ENCODE measurements around the gene RAB7B. TPM values are rescaled to one million over a fixed set of nuclear protein-coding genes. Genes with fewer than 3 reads are reported as not detected.

The RAB7B gene
- total RNA-seq, 6 experiments from 2014 or later: 0.14 to 1.4 (median 0.37) TPM

DNA sequence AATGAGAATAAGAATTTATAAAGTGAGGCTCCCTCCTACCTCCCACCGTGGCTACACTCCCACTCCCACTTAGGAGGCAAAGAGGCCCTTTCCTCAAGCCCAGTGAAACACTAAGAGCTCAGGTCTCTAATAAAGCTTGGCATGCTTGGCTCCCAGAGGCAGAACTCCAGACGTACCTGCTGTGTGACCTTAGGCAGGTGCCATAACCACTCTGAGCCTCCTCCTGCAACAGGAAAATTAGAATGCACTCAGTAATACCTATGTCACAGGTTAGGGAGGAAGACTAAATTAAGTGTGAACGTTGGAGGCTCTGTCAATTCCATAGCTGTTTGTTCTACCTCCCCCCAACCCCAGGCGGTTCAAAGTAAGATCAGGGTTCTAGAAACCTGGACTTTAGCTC is 43.4 kb downstream of the RAB7B start:
- intact Hi-C loops (cut with DNase I): no loop called here
- Histone ChIP-seq H3K27me3 (no peaks in the 10 kb centered on the region), H3K27ac (no peak overlapping the region), H3K36me3 (no peaks in the 10 kb centered on the region), H3K4me1 (no peaks in the 10 kb centered on the region), H3K4me3 (no peak overlapping the region), H3K9me3 (no peaks in the 10 kb centered on the region)
- WGBS (ENCODE audit: insufficient coverage, low coverage, low lambda C conversion rate, missing lambda C conversion rate): 67% methylated on average over 4 of the region's 4 CpGs
- no peak for DNase-seq
- no peak for ATAC-seq
- no peak for TF ChIP-seq POLR2A (IDR thresholded peaks at IDR 0.05)
- TF ChIP-seq, protein P1, sequence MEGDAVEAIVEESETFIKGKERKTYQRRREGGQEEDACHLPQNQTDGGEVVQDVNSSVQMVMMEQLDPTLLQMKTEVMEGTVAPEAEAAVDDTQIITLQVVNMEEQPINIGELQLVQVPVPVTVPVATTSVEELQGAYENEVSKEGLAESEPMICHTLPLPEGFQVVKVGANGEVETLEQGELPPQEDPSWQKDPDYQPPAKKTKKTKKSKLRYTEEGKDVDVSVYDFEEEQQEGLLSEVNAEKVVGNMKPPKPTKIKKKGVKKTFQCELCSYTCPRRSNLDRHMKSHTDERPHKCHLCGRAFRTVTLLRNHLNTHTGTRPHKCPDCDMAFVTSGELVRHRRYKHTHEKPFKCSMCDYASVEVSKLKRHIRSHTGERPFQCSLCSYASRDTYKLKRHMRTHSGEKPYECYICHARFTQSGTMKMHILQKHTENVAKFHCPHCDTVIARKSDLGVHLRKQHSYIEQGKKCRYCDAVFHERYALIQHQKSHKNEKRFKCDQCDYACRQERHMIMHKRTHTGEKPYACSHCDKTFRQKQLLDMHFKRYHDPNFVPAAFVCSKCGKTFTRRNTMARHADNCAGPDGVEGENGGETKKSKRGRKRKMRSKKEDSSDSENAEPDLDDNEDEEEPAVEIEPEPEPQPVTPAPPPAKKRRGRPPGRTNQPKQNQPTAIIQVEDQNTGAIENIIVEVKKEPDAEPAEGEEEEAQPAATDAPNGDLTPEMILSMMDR (IDR thresholded peaks at IDR 0.05): no peak

DNA sequence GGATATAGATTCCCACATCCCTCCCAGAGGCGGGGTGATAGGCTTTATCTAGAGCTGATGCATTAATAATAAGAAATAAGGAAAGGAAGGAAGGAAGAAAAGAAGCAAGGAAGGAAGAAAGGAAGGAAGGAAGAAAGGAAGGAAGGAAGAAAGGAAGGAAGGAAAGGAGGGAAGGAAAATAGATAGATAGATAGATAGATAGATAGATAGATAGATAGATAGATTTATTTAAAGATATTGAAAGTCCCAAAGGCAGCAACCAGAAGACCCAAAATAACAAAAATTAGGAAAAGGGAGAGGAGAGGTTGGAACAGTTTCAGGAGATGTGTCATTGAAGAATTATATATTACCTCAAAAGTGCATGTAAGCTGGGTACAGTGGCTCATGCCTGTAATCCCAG is 47.7 kb downstream of the RAB7B start:
- WGBS (ENCODE audit: insufficient coverage, low coverage, low lambda C conversion rate, missing lambda C conversion rate): 71% methylated on average over 1 of the region's 1 CpG
- intact Hi-C loops (cut with DNase I): no loop called here
- no peak for DNase-seq
- H3K27ac ChIP-seq: no peak overlapping the region
- no peak for ATAC-seq
- H3K27me3 ChIP-seq: no peaks in the 10 kb centered on the region
- H3K36me3 ChIP-seq: no peaks in the 10 kb centered on the region
- TF ChIP-seq, protein P1 (IDR thresholded peaks at IDR 0.05): no peak
- TF ChIP-seq POLR2A (IDR thresholded peaks at IDR 0.05): no peak
- no peaks in the 10 kb centered on the region for H3K4me1 ChIP-seq
- no peak overlapping the region for H3K4me3 ChIP-seq
- H3K9me3 ChIP-seq: no peaks in the 10 kb centered on the region

DNA sequence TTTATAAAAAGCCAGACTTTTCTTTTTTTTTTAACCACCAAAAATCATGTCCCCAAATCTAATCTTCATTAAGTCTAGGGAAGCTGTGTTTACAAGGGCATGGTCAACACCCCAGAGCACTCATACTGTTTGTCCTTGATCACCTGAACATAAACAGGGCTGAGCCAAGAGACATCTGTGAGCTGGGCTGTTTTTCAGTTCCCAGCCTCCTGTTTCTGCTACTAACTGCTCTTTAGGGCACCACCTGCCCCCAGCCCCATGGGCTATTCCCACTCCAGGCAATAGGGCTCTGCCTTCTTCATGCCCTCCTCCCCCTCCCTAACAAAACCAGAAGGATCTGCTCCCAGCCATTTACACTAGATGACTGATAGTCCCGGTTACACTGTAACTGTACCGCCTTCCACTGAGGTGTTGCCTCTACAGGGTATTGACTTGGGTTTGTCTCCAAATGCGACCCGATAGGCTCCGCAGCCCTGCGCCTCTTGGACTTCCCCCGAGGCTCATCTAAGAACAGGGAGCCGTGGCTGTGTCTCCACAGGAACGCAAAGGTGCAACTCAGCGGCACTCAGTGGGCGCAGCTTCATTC is 48.3 kb downstream of the RAB7B start:
- Histone ChIP-seq H3K27ac (no peak overlapping the region), H3K4me1 (no peaks in the 10 kb centered on the region), H3K9me3 (no peaks in the 10 kb centered on the region), H3K36me3 (no peaks in the 10 kb centered on the region), H3K27me3 (no peaks in the 10 kb centered on the region), H3K4me3 (no peak overlapping the region)
- no peak for ATAC-seq
- 59% methylated on average over 11 of the region's 11 CpGs for WGBS (ENCODE audit: insufficient coverage, low coverage, low lambda C conversion rate, missing lambda C conversion rate)
- no peak for DNase-seq
- TF ChIP-seq, protein P1 (IDR thresholded peaks at IDR 0.05): no peak
- no peak for TF ChIP-seq POLR2A (IDR thresholded peaks at IDR 0.05)
- intact Hi-C loops (cut with DNase I): no loop called here

DNA sequence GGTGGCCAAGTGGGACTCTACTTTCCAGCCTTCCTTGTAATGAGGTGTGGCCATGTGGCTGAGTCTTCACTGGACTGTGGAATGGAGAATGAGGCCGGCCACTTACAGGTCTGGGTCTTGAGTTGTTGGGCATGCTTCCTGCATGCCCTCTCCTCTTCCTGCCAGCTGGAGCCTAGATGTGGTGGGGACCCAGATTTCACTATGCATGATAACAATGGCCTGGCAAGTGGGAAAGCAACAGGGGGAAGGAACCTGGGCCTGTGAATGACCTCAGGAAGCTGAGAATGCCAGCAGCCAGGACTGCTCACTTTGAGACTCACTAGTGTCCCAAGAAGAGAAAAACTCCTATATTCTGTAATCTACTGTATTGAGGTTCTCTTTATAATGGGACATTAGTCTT is 51.4 kb downstream of the RAB7B start:
- intact Hi-C loops (cut with DNase I): no loop called here
- H3K36me3 ChIP-seq: no peaks in the 10 kb centered on the region
- no CpG with 5 or more reads among the region's 1 CpG for WGBS (ENCODE audit: insufficient coverage, low coverage, low lambda C conversion rate, missing lambda C conversion rate)
- H3K9me3 ChIP-seq: no peaks in the 10 kb centered on the region
- TF ChIP-seq, protein P1 (IDR thresholded peaks at IDR 0.05): no peak
- no peak for TF ChIP-seq POLR2A (IDR thresholded peaks at IDR 0.05)
- DNase-seq (no peak), ATAC-seq (no peak)
- H3K4me1 ChIP-seq: no peaks in the 10 kb centered on the region
- no peak overlapping the region for H3K27ac ChIP-seq
- no peak overlapping the region for H3K4me3 ChIP-seq
- H3K27me3 ChIP-seq: no peaks in the 10 kb centered on the region

Data from right lobe of liver (tissue), 6 donors.